ENCODE data around the gene TMTC1. TPM values are rescaled to one million over a fixed set of nuclear protein-coding genes. Genes with fewer than 3 reads are reported as not detected.

The TMTC1 gene
- total and polyA plus RNA-seq, 4 donors = 3.0 to 33.6 (median 6.0) TPM

GRCh38 chr12:29503283-29503682 is 280.5 kb downstream of the TMTC1 start:
- no peak overlapping the region for H3K27ac ChIP-seq (ENCODE audit: low read depth in 1 of 2, low read length in 1 of 2)
- no peaks in the 10 kb centered on the region for H3K4me1 ChIP-seq (ENCODE audit: control insufficient read depth in 5 of 5, insufficient read depth in 5 of 5, low read length in 5 of 5)
- no peak overlapping the region for H3K9ac ChIP-seq (ENCODE audit: insufficient read depth in 1 of 2, low read length in 2 of 2)
- H3K27me3 ChIP-seq (ENCODE audit: control insufficient read depth in 3 of 3, insufficient read depth in 3 of 3, low read length in 2 of 3) = no peaks in the 10 kb centered on the region
- H3K4me3 ChIP-seq = no peak overlapping the region
- DNase-seq (no peak), ATAC-seq (ENCODE audit: insufficient read depth, low FRiP score) (no peak)
- H3K36me3 ChIP-seq (ENCODE audit: control insufficient read depth in 4 of 4, insufficient read depth in 4 of 4, low read length in 4 of 4) = peaks cover 0 to 8% (median 0%) of the 10 kb centered on the region in 4 donors
- TF ChIP-seq, protein P1, sequence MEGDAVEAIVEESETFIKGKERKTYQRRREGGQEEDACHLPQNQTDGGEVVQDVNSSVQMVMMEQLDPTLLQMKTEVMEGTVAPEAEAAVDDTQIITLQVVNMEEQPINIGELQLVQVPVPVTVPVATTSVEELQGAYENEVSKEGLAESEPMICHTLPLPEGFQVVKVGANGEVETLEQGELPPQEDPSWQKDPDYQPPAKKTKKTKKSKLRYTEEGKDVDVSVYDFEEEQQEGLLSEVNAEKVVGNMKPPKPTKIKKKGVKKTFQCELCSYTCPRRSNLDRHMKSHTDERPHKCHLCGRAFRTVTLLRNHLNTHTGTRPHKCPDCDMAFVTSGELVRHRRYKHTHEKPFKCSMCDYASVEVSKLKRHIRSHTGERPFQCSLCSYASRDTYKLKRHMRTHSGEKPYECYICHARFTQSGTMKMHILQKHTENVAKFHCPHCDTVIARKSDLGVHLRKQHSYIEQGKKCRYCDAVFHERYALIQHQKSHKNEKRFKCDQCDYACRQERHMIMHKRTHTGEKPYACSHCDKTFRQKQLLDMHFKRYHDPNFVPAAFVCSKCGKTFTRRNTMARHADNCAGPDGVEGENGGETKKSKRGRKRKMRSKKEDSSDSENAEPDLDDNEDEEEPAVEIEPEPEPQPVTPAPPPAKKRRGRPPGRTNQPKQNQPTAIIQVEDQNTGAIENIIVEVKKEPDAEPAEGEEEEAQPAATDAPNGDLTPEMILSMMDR (IDR thresholded peaks at IDR 0.05; ENCODE audit: control extremely low read depth, extremely low read depth) = no peak
- no peaks in the 10 kb centered on the region for H3K9me3 ChIP-seq (ENCODE audit: control insufficient read depth in 4 of 4, insufficient read depth in 3 of 4, low read length in 3 of 4)

DNA sequence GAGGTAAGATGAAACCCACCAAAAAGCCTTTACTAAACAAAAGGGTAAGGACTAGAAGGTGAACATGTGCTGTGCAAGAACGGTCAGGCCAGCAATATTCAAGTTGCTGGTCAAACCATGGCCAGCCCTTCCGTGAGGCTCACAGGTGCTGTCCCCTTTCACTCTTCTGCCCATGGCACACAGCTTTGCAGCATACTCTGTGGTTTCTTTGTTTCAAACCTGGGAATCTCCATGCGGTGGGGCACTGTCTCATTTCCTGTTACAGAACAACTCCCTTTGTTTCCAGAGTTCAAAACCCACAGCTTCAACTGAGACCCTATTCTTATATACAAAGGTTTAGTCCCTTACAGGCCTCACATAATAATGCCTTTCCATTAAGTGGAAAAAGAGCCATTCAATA is 284.5 kb downstream of the TMTC1 start:
- H3K9me3 ChIP-seq (ENCODE audit: control insufficient read depth in 4 of 4, insufficient read depth in 3 of 4, low read length in 3 of 4) = no peaks in the 10 kb centered on the region
- no peak overlapping the region for H3K4me3 ChIP-seq
- TF ChIP-seq, protein P1 (IDR thresholded peaks at IDR 0.05; ENCODE audit: control extremely low read depth, extremely low read depth) = no peak
- no peak overlapping the region for H3K9ac ChIP-seq (ENCODE audit: insufficient read depth in 1 of 2, low read length in 2 of 2)
- no peak overlapping the region for H3K27ac ChIP-seq (ENCODE audit: low read depth in 1 of 2, low read length in 1 of 2)
- WGBS, 2 donors = 81 to 87% methylated on average over 3 of the region's 3 CpGs
- H3K27me3 ChIP-seq (ENCODE audit: control insufficient read depth in 3 of 3, insufficient read depth in 3 of 3, low read length in 2 of 3) = peaks cover 0 to 3% (median 0%) of the 10 kb centered on the region in 3 donors
- H3K36me3 ChIP-seq (ENCODE audit: control insufficient read depth in 4 of 4, insufficient read depth in 4 of 4, low read length in 4 of 4) = no peaks in the 10 kb centered on the region
- DNase-seq (no peak), ATAC-seq (ENCODE audit: insufficient read depth, low FRiP score) (no peak)
- no peaks in the 10 kb centered on the region for H3K4me1 ChIP-seq (ENCODE audit: control insufficient read depth in 5 of 5, insufficient read depth in 5 of 5, low read length in 5 of 5)

- Histone ChIP-seq H3K36me3 (ENCODE audit: control insufficient read depth in 4 of 4, insufficient read depth in 4 of 4, low read length in 4 of 4) (no peaks in the 10 kb centered on the region), H3K9me3 (ENCODE audit: control insufficient read depth in 4 of 4, insufficient read depth in 3 of 4, low read length in 3 of 4) (no peaks in the 10 kb centered on the region), H3K4me1 (ENCODE audit: control insufficient read depth in 5 of 5, insufficient read depth in 5 of 5, low read length in 5 of 5) (no peaks in the 10 kb centered on the region), H3K27ac (ENCODE audit: low read depth in 1 of 2, low read length in 1 of 2) (no peak within 1 kb of the TSS), H3K27me3 (ENCODE audit: control insufficient read depth in 3 of 3, insufficient read depth in 3 of 3, low read length in 2 of 3) (peaks cover 0 to 3% (median 0%) of the 10 kb centered on the region in 3 donors), H3K4me3 (no peak within 1 kb of the TSS), H3K9ac (ENCODE audit: insufficient read depth in 1 of 2, low read length in 2 of 2) (no peak within 1 kb of the TSS)
- WGBS, 2 donors = 92 to 95% methylated on average over 18 of the region's 18 CpGs
- no peak for DNase-seq
- no peak for ATAC-seq (ENCODE audit: insufficient read depth, low FRiP score)
- TF ChIP-seq, protein P1 (IDR thresholded peaks at IDR 0.05; ENCODE audit: control extremely low read depth, extremely low read depth) = no peak
Observed at GRCh38 chr12:29497588-29497987, 286.2 kb downstream of the TMTC1 start, which contains the start of gene OVCH1. Gene OVCH1 (minus strand): TSS chr12:29497686. CDS start chr12:29497686, 0 bp downstream.

DNA sequence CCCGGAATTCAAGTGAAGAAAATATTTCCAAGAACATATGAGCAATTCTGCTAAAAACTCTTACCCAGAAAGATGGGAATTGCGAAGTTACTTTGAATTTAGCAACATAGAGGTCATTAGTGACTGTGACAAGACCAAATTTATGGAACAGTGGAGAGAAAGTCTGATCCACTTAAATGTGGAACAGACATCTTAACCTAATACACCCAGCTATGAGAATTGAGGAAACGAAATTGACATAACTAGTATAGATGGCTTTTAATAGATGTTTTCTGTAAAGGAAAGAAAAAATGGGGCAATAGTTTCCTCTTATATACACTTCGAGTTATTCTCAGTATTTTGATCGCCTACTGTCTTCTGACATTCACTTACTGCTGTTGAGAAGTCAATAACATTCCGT is 290.9 kb downstream of the TMTC1 start:
- 87 to 89% methylated on average over 6 of the region's 6 CpGs for WGBS, 2 donors
- peaks cover 0 to 3% (median 0%) of the 10 kb centered on the region in 3 donors for H3K27me3 ChIP-seq (ENCODE audit: control insufficient read depth in 3 of 3, insufficient read depth in 3 of 3, low read length in 2 of 3)
- no peaks in the 10 kb centered on the region for H3K9me3 ChIP-seq (ENCODE audit: control insufficient read depth in 4 of 4, insufficient read depth in 3 of 4, low read length in 3 of 4)
- no peak overlapping the region for H3K9ac ChIP-seq (ENCODE audit: insufficient read depth in 1 of 2, low read length in 2 of 2)
- no peaks in the 10 kb centered on the region for H3K4me1 ChIP-seq (ENCODE audit: control insufficient read depth in 5 of 5, insufficient read depth in 5 of 5, low read length in 5 of 5)
- TF ChIP-seq, protein P1 (IDR thresholded peaks at IDR 0.05; ENCODE audit: control extremely low read depth, extremely low read depth) = no peak
- no peaks in the 10 kb centered on the region for H3K36me3 ChIP-seq (ENCODE audit: control insufficient read depth in 4 of 4, insufficient read depth in 4 of 4, low read length in 4 of 4)
- H3K27ac ChIP-seq (ENCODE audit: low read depth in 1 of 2, low read length in 1 of 2) = no peak overlapping the region
- no peak for ATAC-seq (ENCODE audit: insufficient read depth, low FRiP score)
- no peak for DNase-seq
- H3K4me3 ChIP-seq = no peak overlapping the region
